Anterior cingulate cortex (tissue), 58 donors: Measurements from ENCODE around the gene EXOC6.

ENCODE experiments used
- DNase-seq, 58 donors: peaks; one replicate each; lab custom pipeline; 2025; lab: John Stamatoyannopoulos, UW

The EXOC6 gene

GRCh38 chr10:92991513-92991912, 143.2 kb downstream of the EXOC6 start:
- no peak for DNase-seq

- no peak for DNase-seq
Observed at GRCh38 chr10:92993699-92994272, 145.5 kb downstream of the EXOC6 start.

GRCh38 chr10:92995509-92995908, 147.2 kb downstream of the EXOC6 start:
- no peak for DNase-seq

- no peak for DNase-seq
Observed at GRCh38 chr10:92997620-92998019, 149.3 kb downstream of the EXOC6 start.

GRCh38 chr10:92999191-92999590, 150.9 kb downstream of the EXOC6 start:
- no peak for DNase-seq

GRCh38 chr10:93006435-93007039, 158.2 kb downstream of the EXOC6 start:
- DNase-seq = peak in 2 of 58 donors; percentile 5 to 10

- DNase-seq = no peak
Observed at GRCh38 chr10:93015722-93016121, 167.4 kb downstream of the EXOC6 start.

GRCh38 chr10:93023013-93023650, 174.8 kb downstream of the EXOC6 start:
- DNase-seq = no peak

GRCh38 chr10:93026072-93026471, 177.8 kb downstream of the EXOC6 start:
- no peak for DNase-seq

GRCh38 chr10:93027508-93027907, 179.2 kb downstream of the EXOC6 start:
- no peak for DNase-seq

- DNase-seq = no peak
Observed at GRCh38 chr10:93028883-93029282, 180.6 kb downstream of the EXOC6 start.

GRCh38 chr10:93030409-93030808, 182.1 kb downstream of the EXOC6 start:
- DNase-seq = no peak

- DNase-seq = peak in 2 of 58 donors; percentile 0 to 6
Observed at GRCh38 chr10:93032105-93032808, 183.9 kb downstream of the EXOC6 start.

GRCh38 chr10:93032809-93033137, 184.5 kb downstream of the EXOC6 start:
- no peak for DNase-seq

- no peak for DNase-seq
Observed at GRCh38 chr10:93034426-93034825, 186.1 kb downstream of the EXOC6 start.

GRCh38 chr10:93039110-93039509, 190.8 kb downstream of the EXOC6 start:
- no peak for DNase-seq

GRCh38 chr10:93039721-93040120, 191.4 kb downstream of the EXOC6 start:
- peak in 1 of 58 donors; percentile 18 for DNase-seq

- no peak for DNase-seq
Observed at GRCh38 chr10:93054486-93054885, 206.2 kb downstream of the EXOC6 start.

- no peak for DNase-seq
Observed at GRCh38 chr10:93058139-93058538, 209.8 kb downstream of the EXOC6 start.

GRCh38 chr10:93059975-93060886, 211.9 kb downstream of the EXOC6 start, which contains the start of gene CYP26C1:
TSS of gene CYP26C1 (plus strand) at chr10:93060798. CDS start at chr10:93061264, 466 bp downstream.
- DNase-seq = no peak
